Measurements from ENCODE around the gene HERC2. TPM values are rescaled to one million over a fixed set of nuclear protein-coding genes. Genes with fewer than 3 reads are reported as not detected.
A peak's percentile ranks its signal among the peaks of the same experiment; 100 is the strongest.
"Not testable (repeated sequence)": the region's sequence is repeated elsewhere in the genome, so short reads cannot be mapped to it uniquely, and the experiment has no call there.

HERC2 gene
- total RNA-seq, 4 donors from 2014 or later = 74.1 to 106 (median 88.7) TPM

DNA sequence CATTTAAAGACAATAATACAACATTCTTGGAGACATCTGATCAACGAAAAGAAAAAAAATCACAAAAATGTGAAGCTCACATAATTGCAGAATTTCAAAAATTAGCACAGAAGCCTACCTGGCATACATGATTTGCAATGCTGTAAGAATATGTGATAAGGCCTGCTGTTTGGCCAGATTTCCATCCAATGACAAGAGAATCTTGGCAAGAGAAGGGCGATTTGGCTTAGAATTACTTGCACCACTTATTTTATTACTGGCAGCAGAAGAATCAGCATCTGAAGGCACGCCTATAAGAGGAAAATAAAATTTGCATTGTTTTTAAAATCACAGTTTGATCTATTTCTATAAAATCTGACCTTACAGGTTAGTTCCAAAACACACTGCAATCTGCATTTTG is 152.6 kb downstream of the HERC2 start:
- H3K27ac ChIP-seq = no peak overlapping the region
- no peak for DNase-seq (ENCODE audit: low spot score in 2 of 2)
- H3K36me3 ChIP-seq = peaks cover 0 to 66% (median 6%) of the 10 kb centered on the region in 3 donors
- peaks cover 0 to 13% (median 3%) of the 10 kb centered on the region in 4 donors for H3K4me1 ChIP-seq
- H3K4me3 ChIP-seq = no peak overlapping the region
- H3K9me3 ChIP-seq = no peaks in the 10 kb centered on the region
- H3K27me3 ChIP-seq = no peaks in the 10 kb centered on the region
- TF ChIP-seq POLR2A (IDR thresholded peaks at IDR 0.05) (no peak), EP300 (IDR thresholded peaks at IDR 0.05) (no peak)
- TF ChIP-seq, protein P1, sequence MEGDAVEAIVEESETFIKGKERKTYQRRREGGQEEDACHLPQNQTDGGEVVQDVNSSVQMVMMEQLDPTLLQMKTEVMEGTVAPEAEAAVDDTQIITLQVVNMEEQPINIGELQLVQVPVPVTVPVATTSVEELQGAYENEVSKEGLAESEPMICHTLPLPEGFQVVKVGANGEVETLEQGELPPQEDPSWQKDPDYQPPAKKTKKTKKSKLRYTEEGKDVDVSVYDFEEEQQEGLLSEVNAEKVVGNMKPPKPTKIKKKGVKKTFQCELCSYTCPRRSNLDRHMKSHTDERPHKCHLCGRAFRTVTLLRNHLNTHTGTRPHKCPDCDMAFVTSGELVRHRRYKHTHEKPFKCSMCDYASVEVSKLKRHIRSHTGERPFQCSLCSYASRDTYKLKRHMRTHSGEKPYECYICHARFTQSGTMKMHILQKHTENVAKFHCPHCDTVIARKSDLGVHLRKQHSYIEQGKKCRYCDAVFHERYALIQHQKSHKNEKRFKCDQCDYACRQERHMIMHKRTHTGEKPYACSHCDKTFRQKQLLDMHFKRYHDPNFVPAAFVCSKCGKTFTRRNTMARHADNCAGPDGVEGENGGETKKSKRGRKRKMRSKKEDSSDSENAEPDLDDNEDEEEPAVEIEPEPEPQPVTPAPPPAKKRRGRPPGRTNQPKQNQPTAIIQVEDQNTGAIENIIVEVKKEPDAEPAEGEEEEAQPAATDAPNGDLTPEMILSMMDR (IDR thresholded peaks at IDR 0.05) = no peak
- WGBS, 2 donors = 72 to 76% methylated on average over 3 of the region's 3 CpGs

GRCh38 chr15:28168405-28169121 is 153.4 kb downstream of the HERC2 start:
- H3K4me3 ChIP-seq; DNase-seq (ENCODE audit: low spot score in 2 of 2); H3K9me3 ChIP-seq; H3K27me3 ChIP-seq: not testable (repeated sequence)
- H3K36me3 ChIP-seq = peaks cover 0 to 68% (median 6%) of the 10 kb centered on the region in 3 donors
- peaks cover 0 to 13% (median 3%) of the 10 kb centered on the region in 4 donors for H3K4me1 ChIP-seq
- H3K27ac ChIP-seq = peak overlapping the region in 2 of 4 donors; percentile 22 to 58
- WGBS, 2 donors = 37 to 55% methylated on average over 16 of the region's 16 CpGs

DNA sequence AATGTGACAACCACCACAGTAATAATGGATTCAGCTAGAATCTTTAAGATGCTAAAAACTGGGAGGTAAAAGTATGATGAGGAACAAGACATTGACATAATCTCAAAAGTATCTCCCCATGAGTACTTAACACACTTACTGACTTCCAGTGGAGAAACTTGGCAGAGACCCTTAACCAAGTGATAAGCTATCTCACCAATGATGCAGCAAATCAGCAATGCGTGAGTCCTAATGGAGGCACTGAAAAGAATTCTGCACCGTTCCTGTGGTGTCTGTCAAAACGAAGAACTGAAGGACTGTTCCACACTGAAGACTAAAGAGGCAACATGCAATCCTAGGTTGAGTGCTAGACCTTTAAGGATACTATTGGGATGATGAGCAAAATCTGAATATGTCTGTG is 154.9 kb downstream of the HERC2 start:
- Histone ChIP-seq H3K4me3 (no peak overlapping the region), H3K27me3 (no peaks in the 10 kb centered on the region), H3K27ac (no peak overlapping the region), H3K4me1 (peaks cover 0 to 13% (median 3%) of the 10 kb centered on the region in 4 donors), H3K36me3 (peaks cover 0 to 73% (median 6%) of the 10 kb centered on the region in 3 donors), H3K9me3 (no peaks in the 10 kb centered on the region)
- TF ChIP-seq EP300 (IDR thresholded peaks at IDR 0.05) = no peak
- TF ChIP-seq, protein P1 (IDR thresholded peaks at IDR 0.05) = no peak
- TF ChIP-seq POLR2A (IDR thresholded peaks at IDR 0.05) = no peak
- 90 to 95% methylated on average over 3 of the region's 3 CpGs for WGBS, 2 donors
- no peak for DNase-seq (ENCODE audit: low spot score in 2 of 2)

- 36 to 53% methylated on average over 1 of the region's 1 CpG for WGBS, 2 donors
- TF ChIP-seq POLR2A (IDR thresholded peaks at IDR 0.05) (no peak), EP300 (IDR thresholded peaks at IDR 0.05) (no peak)
- TF ChIP-seq, protein P1 (IDR thresholded peaks at IDR 0.05) = no peak
- Histone ChIP-seq H3K27me3 (no peaks in the 10 kb centered on the region), H3K4me3 (no peak overlapping the region), H3K4me1 (peaks cover 0 to 13% (median 3%) of the 10 kb centered on the region in 4 donors), H3K27ac (no peak overlapping the region), H3K36me3 (peaks cover 0 to 74% (median 9%) of the 10 kb centered on the region in 3 donors), H3K9me3 (no peaks in the 10 kb centered on the region)
- DNase-seq (ENCODE audit: low spot score in 2 of 2) = no peak
These were observed 156.2 kb downstream of the HERC2 start for GRCh38 chr15:28165791-28166190.

DNA sequence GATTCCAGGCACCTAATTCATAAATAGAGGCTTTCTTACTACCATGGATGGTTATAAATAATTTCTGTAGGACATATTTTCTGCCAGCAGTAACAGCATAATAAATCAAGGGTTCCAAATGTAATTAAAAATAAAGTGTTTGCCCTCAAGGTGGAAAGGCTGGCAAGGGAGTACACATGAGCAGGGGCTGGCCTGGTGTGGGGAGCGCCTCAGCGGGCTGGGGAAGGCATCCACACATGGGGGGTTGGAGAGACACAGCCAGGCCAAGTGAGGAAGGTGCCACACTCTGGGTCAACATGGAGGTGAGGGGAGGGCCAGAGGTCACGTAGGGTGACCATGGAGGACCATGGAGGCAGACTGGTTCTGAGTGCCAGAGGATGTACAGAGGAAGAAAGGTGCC is 157.1 kb downstream of the HERC2 start:
- Histone ChIP-seq H3K9me3 (no peaks in the 10 kb centered on the region), H3K27me3 (no peaks in the 10 kb centered on the region), H3K4me1 (peaks cover 0 to 13% (median 3%) of the 10 kb centered on the region in 4 donors), H3K27ac (no peak overlapping the region), H3K36me3 (peaks cover 0 to 80% (median 13%) of the 10 kb centered on the region in 3 donors), H3K4me3 (no peak overlapping the region)
- TF ChIP-seq EP300 (IDR thresholded peaks at IDR 0.05) (no peak), POLR2A (IDR thresholded peaks at IDR 0.05) (no peak)
- TF ChIP-seq, protein P1 (IDR thresholded peaks at IDR 0.05) = no peak
- 96 to 98% methylated on average over 3 of the region's 3 CpGs for WGBS, 2 donors
- no peak for DNase-seq (ENCODE audit: low spot score in 2 of 2)

All from tibial nerve (tissue), 4 donors.